Choroid plexus epithelial cell (primary cell): ENCODE measurements around the gene PARD6G.

Source experiments
- DNase-seq: peaks from one replicate; pipeline ENCODE4 v3.0.0-alpha.2; 2010; ENCODE audit warnings: low read depth
- H3K4me3 ChIP-seq: 2 replicates; pipeline ENCODE4 v1.5.1; 2011; ENCODE audit warnings: low read depth, mild to moderate bottlenecking, control low read depth, low read length, moderate library complexity
- TF ChIP-seq, protein P1 (sequence below): conservative IDR thresholded peaks from 2 replicates; pipeline ENCODE4 v1.5.1; 2011; ENCODE audit warnings: low read depth, mild to moderate bottlenecking, control low read depth, inconsistent platforms, low read length, moderate library complexity

PARD6G gene

GRCh38 chr18:80232710-80233109 is 14.6 kb downstream of the PARD6G start:
- no peak for DNase-seq
- H3K4me3 ChIP-seq = no peak overlapping the region
- TF ChIP-seq, protein P1, sequence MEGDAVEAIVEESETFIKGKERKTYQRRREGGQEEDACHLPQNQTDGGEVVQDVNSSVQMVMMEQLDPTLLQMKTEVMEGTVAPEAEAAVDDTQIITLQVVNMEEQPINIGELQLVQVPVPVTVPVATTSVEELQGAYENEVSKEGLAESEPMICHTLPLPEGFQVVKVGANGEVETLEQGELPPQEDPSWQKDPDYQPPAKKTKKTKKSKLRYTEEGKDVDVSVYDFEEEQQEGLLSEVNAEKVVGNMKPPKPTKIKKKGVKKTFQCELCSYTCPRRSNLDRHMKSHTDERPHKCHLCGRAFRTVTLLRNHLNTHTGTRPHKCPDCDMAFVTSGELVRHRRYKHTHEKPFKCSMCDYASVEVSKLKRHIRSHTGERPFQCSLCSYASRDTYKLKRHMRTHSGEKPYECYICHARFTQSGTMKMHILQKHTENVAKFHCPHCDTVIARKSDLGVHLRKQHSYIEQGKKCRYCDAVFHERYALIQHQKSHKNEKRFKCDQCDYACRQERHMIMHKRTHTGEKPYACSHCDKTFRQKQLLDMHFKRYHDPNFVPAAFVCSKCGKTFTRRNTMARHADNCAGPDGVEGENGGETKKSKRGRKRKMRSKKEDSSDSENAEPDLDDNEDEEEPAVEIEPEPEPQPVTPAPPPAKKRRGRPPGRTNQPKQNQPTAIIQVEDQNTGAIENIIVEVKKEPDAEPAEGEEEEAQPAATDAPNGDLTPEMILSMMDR = no peak

DNA sequence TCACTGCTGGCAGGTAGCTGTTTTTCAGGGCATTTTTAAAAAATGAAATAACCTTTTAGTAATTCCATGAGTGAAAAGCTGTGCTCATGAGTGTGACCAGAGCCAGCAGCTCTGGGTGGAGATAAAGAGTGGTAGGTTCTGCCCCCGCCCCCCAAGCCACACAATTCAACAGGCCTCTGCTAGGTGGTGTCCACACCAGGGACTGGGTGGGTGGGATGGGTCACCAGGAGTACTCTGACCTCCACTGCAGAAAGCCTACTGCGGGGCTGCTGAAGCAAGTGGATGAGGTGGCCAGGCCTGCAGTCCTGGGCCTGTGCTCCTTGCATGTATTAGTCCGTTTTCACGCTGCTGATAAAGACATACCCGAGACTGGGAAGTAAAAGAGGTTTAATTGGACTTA is 15.3 kb downstream of the PARD6G start:
- DNase-seq = no peak
- H3K4me3 ChIP-seq = no peak overlapping the region
- TF ChIP-seq, protein P1 = no peak

DNA sequence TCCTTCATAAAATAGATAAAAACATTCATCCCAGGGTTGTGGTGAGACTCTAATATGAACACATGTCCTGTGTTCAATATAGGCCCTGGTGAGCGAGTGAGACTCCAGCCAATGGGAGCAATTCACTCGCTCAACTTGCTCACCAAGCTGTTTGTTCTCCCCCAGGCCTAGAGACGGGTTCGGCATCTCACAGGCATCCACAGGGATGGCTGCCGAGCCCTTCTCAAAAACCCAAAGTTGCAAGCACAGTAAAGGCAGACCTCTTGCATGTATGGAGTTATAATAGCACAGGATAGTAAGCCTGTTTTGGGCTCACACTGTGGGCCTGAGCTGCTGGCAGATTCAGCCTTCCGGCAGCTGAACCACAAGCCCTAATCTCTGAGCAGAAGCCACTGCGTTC is 15.7 kb downstream of the PARD6G start:
- TF ChIP-seq, protein P1 = no peak
- H3K4me3 ChIP-seq = no peak overlapping the region
- no peak for DNase-seq

GRCh38 chr18:80231151-80231550 is 16.2 kb downstream of the PARD6G start:
- TF ChIP-seq, protein P1 = no peak
- DNase-seq = no peak
- H3K4me3 ChIP-seq = no peak overlapping the region

GRCh38 chr18:80229766-80230745 is 17.3 kb downstream of the PARD6G start:
- no peak for DNase-seq
- H3K4me3 ChIP-seq = no peak overlapping the region
- TF ChIP-seq, protein P1 = no peak

GRCh38 chr18:80229363-80229762 is 18.0 kb downstream of the PARD6G start:
- H3K4me3 ChIP-seq = no peak overlapping the region
- no peak for DNase-seq
- TF ChIP-seq, protein P1 = no peak
